NCI-H226 (cell line): ENCODE results near the gene MOB3C.
A peak's percentile ranks its signal among the peaks of the same experiment; 100 is the strongest.

Experiments used
- DNase-seq: peaks from one replicate; pipeline ENCODE4 v3.0.0-alpha.2; 2015

The MOB3C gene

DNA sequence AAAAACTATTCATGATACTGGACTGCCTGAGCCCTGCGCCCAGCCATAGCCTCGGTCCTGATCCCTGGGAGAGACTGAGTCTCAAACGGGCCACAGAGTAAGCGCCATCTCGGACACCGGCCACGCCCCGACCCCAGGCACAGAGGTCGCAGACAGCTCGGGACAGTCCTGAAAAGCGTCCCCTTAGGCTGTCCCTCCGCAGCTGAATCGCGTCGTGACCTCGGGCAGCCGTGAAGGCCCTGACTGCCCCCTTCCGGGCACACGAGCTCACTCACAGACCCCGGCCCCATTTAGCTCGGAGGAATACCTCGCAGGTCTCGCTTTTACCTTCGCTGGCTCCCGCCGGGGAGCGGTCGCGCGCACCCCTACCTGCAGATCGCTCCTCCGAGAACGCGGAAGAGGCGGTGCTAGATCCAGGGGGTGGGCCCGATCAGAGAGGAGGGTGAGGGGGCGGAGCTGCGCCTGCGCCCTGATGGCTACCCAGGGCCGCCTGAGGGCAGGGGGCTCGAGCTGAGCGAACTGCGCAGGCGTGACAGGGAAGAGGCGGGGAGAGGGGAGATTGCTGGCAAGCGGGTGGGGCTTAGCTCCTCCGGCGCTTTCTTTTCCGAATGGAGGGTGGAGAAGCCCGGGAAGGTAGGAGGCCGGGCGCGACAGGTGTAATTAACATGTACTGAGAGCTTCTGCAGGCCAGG, 12.6 kb downstream of the MOB3C start, which contains the start of gene MKNK1:
TSS of gene MKNK1 (minus strand) at position 411 of the 692 bp plus-strand sequence. CDS start 20,941 bp downstream, outside the sequence.
- DNase-seq = peak; percentile 81

DNA sequence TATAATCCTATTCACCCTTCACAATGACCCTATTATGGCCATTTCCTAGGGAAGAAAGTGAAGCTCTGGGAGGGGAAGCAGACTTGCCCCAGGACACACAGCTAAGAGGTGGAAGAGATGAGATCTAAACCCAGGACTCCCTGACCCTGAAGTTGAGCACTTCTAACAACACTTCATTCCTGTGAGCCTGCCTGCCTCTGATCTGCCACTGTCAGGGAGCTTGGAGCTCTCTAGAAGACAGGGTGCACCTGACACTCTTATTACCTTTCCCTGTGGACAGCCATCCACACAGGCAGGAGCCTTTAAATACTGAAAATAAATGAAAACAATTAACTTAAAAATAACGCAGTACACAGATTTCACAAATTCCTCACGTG, 13.1 kb downstream of the MOB3C start:
- DNase-seq = no peak

DNA sequence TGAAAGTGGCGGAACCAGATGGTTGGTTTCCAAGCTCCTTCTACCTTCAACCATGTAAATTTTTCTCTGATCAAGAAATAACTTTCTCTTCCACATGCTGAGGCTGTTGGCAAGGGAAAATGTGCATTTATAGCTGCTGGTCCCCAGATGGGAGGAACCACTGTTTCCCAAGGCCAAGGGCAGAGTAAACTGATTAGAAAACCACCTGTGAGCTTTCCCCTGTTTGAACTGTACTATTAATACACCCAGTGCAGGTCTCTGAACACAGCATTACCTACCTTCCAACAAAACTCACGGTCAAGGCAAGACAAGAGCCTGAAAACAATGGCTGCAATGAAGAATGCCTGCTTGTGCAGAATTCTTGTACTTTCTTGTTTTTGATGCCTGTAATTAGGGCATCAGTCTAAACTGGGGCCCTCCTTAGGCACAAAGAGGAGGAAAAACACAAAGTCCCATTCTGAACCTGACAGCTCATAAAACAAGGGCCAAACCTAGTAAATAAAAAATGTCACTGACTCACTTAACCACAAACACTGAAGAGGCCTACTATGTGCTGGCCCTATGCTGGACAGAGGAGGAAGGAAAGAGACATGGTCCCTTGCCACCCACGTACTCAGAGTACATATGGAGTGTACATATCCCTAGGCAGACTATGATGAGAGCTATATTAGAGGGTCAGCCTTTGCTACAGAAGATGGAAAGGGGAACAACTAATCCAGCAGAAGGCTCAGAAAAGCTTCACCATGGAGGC, 15.2 kb downstream of the MOB3C start:
- DNase-seq = no peak

DNA sequence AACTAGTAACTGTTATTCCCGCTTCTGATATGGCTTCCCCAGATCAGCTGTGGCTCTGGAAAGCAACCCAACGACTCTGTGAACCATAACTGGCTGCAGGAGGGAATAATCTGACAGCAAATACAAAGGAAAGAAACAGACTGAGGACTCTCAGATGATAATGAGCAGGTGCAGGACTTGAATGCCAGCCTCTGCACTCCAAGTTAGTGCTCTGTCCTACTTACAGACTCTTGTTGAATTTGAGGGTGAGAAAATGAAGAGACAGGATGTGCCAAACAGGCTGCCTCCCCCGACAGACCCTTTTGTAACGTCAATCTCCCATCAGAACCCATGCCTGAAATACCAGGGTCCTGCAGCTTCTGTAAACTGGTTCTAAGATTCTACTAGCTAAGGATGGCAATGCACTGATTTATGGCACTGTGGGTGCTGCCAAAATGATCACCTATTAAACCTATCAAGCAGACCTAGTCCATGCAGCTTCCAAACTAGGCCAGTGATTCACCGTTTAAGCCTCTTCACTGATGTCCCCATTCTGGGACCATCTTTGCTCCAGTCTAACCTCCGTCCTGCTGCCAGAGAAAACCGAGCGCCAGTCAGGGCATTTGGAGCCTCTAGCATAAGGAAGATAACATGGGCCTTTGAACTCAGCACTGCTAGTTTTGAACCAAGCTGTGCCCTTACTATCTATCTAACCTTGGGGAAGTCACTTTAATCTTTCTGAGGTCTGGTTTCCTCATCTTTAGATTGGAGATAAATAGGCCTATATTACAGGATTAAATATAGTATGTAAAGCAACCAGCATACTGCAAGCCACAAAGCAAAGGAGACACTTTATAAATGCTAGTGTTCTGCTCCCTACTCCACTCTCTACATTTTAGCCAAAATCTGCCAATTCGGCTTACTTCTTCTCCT, 17.3 kb downstream of the MOB3C start:
- no peak for DNase-seq

DNA sequence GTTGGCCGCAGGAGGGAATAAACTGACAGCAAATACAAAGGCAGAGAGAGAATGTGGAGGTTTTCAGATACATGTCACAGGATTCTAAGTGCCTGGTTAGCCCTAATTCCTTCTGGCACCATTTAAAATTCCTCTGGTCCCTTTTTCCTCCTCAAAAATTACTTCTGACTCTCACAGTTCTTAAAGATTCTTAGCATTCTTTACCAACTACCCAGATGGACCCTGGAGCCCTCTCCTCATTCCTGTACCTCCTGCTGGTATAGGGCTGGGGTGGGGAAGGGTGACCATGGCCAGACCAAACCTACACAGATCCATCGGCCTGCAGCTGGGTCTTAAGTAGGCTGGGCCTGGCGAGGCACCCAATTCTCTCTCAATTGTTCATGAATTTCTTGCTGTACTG, 19.8 kb downstream of the MOB3C start:
- DNase-seq = no peak

DNA sequence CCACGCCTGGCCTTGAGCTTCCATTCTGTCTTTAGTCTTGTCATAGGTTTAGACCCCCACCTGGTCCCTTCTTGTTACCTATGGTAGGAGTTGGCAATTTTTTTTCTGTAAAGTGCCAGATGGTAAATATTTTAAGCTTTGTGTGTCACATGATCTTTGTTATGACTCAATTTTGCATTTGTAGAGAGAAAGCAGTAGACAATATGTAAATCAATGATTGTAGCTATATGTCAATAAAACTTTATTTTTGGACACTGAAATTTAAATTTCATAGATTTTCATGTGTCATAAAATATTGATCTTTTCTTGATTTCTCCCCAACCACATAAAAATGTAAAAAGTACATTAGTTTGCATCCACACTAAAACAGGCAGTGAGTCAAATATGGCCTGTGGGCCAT, 20.6 kb downstream of the MOB3C start:
- no peak for DNase-seq

DNA sequence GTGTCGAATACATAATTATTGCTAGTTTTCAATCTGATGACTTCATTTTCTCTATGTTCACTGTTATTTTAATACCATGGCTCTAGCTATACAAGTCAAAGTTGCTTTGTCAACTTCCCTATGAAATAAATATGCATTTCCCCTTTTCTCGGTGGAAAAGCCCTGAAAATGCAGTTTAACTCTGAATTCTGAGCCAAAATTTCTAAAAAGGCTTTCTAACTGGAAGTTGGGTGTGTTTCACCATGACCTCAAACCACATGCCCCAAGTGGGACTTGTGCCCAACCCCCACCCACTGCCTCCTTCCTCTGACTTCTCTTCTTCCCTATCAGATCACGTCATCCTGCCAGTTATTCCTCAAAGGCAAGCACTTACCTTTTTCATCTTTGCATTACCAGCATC, 21.5 kb downstream of the MOB3C start:
- DNase-seq = no peak

DNA sequence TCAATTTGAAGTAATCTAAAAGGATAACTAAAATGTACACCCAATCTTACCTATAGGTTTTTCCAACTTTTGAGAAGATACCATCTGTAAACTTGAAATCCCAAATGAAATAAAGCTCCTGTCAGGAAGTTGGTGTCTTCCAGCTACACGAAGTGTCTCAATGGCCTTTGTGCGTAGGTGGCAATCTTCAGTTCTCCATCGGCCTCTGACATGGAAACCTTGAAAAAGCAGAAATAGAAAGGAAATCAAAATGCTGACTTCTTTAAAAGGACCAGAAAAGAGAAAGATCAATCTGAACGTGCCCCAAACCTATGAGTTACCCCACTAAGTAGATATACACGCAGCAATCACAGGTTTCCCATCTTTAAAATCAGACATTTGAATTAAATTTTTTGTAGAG, 22.5 kb downstream of the MOB3C start:
- no peak for DNase-seq

DNA sequence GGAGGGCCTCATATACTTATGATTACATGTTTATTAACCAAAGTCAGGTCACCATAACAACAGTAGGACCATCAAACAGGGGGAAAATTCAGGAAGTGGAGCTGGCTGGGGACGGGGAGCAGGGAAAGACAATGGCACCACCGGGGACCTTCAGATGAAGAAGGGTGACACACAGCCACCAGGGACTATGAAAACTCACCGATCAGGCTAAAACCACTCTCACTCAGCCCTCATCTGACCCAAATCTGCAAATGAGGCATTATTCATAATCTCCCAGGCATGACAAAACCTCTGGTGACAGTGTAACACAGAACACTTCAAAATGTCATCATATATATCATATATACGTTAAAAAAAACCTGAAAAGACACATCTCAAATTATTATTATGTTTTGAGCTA, 23.8 kb downstream of the MOB3C start:
- no peak for DNase-seq

DNA sequence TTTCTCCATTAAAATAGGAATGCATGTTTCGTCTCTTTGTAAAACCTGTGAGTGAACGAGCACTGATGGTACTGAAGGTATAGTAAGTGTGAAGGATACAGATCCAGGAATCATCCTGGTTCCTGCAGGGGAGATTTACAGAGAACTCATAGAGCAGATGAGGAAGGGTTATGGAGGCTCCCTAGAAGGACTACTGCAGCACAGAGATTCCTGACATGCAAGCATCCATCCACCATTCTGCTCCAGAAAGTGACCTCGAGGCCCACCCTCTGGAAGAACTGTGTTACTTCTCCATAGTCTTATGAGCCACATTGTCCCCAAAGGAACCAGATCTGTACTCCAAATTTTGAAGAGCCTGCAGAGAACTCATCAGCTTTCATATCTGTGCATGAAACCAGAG, 27.1 kb downstream of the MOB3C start:
- DNase-seq = no peak

DNA sequence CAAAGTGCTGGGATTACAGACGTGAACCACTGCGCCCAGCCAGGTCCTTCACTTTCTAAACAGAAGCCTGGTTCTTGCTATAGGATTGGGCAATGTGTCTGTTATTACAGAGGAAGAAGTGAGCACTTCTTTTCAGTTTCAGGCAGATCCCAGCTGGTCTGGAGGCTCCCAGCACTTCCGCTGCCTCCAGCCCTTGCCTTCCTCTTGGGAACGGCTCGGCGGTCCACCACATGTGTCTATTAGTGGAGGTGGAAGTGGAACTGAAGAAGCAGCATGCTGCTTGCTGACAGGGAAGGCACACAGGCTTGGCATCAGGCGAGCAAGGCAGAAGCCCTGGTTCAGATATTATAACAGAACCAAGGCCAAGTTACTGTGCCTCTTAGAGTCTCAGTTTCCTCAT, 29.5 kb downstream of the MOB3C start:
- no peak for DNase-seq

DNA sequence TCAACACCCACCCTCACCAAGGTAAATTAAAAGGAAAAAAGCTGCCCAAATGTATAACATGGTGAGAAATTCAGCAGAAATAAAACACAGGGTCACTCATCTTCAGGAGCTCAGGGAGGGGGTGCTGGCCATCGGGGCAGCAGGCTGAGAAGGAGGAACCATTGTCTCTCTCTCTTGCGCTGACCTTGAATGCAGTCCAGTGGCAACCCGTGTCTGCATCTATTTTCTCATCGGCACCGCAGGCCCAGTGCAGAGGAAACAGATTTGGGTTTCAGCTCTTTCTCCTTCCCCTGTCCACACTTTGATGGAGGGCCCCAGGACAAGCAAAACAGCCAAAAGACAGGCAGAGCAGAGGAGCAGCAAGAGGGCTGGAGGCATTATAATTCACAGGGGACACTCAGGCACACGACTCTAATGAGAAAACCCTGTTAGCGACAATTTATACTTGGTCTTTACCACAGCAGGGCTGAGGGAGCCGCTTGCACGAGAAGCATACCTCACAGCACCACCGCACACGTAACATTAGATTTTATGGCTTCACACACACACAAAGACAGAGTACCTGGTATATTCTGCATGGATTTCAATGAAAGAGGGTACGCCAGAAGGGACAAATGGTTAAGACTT, 31.2 kb downstream of the MOB3C start:
- no peak for DNase-seq

DNA sequence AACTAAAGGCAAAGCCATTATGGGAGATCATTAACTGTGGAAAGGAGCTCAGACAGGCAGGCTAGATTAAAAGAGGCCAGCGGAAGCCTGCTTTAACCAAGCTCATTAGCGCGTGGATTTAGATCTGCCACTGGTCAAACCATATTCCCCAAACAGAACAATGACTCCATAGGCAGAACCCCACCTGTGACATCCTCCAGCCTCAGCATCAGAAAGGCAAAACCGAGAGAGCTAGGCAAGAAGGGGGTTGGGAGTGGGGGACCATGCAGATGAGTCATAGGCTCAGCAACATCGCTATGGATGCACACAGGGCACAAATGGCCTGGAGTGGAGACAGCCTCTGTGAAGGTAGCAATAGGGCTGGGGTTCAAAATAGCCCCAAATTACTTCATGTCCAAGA, 33.1 kb downstream of the MOB3C start:
- DNase-seq = no peak

DNA sequence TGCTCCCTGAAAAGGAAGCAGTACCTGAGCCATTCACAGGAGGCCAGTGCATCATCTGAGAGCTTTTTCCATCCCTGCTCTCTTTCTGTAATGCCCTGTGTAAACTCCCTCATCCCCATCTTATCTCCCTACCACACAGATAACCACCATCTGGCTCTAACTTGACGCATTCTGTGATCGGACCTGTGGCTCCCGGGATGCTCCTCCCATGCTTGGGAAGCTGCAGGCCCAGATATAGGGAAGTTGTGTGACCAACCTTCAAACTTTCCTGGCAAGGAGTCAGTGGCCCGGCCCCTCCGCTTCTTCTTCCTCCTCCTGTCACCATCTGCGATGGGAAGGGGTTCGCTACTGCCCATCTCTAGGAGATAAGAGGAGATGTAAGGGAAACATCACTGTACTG, 33.6 kb downstream of the MOB3C start:
- no peak for DNase-seq

DNA sequence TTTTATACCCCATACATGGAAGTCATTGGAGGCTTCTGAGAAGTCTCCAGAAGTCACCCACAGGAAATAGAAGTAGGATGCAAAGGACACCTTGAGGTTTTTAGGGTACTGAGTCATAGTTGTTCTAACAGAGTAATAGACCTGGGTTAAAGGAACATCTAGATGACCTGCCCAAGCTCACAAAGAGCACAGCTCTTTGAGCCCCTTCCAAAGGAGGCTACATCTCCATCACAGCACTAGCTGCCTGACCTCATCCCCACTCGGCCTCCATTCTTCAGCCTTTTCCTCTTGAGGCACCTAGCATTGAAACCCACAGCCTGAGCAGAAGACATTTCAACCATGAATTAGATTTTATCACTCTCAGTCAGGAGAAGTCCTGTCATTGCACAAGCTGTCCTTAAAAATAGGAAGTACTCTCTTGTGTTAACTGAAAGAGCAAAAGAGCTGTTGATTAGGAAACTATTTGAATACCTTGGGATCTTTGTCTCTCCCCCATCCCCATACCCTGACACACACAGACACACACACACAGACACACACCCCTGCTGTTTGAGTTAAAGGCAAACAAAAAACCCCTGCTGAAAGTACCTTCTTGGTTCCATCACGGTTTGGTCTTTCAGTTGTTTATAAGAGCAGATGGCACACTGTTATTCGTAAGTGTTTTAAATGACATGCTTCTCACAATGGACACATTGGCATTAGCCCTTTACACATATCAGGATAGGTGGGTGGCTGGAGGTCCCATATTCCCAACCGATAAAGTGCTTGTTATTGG, 34.7 kb downstream of the MOB3C start:
- no peak for DNase-seq

DNA sequence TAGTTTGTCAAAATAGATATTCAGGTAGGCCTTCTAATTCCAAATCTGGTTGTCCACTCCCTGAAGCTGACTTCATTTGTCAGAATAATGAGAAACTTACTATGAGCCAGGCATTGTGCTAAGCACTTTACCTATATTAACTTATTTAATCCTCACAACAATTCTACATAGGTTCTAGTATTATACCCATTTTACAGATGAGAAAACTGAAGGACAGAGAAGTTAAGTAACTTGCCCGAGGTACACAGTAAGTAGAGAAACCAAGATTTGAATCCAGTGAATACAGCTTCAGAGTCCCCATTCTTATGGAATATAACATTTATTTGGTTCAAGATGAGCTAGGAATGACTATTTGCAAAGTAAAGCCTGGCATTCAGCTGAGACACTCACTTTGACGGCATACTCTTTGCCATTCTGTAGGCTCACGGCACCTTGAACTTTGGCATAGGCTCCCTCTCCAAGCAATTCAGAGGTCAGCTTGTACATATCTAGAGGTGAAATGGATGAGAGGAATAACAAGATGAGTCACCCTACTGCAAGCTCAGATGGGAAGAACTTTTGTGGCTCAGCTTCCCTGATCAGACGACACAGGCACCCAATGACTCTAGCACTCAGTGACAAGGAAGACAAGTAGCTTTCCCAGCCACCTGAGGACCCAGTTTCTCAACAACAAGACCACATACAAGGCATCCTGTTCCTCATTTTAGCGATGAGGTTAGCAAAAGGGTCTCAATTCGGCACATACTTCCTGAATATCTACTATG, 36.3 kb downstream of the MOB3C start:
- DNase-seq = no peak

DNA sequence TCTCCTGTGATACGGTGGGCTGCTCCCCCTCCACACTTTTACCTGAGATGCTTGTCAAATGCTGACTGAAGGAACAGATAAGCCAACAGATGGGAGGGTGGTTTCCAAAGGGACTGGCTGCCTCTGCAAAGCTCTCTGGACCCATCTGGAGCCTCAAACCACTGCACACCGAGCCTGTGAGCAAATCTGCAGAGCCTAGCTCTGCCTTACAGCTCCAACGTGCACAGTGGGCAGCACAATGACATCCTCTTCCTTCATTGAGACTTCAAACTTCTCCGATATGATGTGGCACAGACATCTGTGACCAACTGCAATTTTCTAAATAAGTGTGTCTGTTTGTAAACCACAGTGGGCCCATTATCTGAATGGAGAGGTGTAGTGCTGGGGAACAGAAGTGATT, 38.9 kb downstream of the MOB3C start:
- DNase-seq = no peak

DNA sequence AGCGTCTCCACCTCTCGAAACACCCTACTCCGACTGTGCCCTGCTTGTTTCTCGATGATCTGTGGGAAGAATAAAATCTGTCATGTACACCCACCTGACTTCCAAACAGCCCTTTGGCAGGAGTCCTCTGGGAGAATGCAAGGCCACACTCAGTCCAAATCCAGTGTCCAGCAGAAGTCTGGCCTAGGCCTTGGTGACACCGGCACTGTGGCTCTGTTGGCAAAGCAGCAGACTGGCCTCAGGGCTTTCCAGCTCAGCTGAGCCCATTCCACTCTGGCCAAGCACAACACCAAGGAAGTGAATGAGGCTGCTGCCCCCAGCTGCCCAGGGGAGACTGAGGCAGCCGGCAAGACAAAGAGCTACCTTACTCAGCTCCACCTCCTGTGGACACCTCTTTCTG, 40.0 kb downstream of the MOB3C start:
- no peak for DNase-seq

DNA sequence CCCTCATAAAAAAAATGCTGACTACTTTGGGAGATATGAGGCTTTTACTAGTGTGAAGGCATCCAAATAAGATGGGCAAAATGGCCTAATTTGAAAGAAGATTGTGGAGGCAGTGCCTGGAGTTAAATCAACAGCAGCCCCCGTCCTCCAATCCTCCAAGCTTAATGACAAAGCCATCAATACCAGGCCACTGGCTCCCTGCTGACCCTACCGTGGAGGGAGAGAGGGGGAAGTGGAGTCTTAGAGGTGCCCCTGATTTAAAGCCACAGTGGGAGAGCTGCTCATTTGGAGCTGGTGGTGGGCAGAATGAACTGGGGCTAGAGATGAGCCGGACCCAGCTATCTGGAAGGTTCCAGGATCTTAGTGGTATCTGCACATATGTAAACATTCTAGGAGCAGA, 40.8 kb downstream of the MOB3C start:
- DNase-seq = no peak

DNA sequence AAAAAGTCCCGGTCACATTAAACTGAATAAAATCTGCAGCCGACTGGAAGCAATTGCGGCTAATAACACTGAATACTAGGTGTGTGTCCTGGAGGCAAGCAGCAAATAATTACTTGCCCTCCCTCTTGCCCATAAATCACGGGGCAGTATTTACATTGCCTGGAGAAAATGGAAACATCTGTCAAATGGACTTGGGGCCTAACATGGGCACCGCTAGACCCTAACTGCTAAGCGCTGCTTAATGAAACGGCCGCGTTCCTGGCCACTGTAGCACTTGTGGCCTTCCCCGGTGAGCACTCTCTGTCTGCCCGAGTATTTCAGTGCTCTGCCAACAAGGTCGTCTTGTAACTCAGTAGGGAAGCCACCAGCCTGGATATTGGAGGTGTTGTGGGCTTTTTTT, 41.3 kb downstream of the MOB3C start:
- no peak for DNase-seq

DNA sequence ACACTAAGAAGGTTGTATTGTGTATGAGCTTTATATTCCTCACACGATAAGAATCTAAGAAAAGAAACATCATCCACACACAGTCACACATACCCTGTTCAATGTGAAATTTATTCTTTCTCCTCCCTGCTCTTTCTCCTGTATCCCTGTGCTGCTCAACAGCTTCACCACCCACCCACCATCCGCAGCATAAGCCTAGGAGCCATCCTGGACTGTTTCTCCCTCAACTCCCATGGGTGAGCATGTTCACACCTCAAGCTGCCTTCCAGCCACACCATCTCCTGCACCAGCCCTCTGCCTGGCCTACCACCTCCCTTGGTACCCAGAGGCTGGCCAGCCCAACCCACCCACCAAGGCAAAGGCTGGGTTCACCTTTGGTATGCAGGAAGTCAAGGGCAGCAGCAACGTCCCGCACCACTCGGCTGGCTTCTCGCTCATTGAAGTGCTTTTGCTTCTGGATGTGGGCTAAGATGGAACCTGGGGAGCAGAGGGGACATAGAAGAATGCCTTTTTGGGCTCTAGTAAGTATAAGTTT, 44.9 kb downstream of the MOB3C start:
- no peak for DNase-seq
